ENCODE measurements around the gene IGF2.
"Not testable (repeated sequence)": the region's sequence is repeated elsewhere in the genome, so short reads cannot be mapped to it uniquely, and the experiment has no call there.

Gene IGF2

GRCh38 chr11:2136209-2136951, 2.8 kb downstream of the IGF2 start:
- DNase-seq, result no peak

GRCh38 chr11:2135648-2136201, 3.5 kb downstream of the IGF2 start:
- DNase-seq, result no peak

GRCh38 chr11:2135018-2135569, 4.1 kb downstream of the IGF2 start:
- DNase-seq, result no peak

GRCh38 chr11:2134022-2135010, 4.9 kb downstream of the IGF2 start:
- no peak for DNase-seq

GRCh38 chr11:2133241-2134021, 5.8 kb downstream of the IGF2 start:
- no peak for DNase-seq

GRCh38 chr11:2132874-2133240, 6.3 kb downstream of the IGF2 start:
- DNase-seq, result no peak

GRCh38 chr11:2132246-2132645, 6.9 kb downstream of the IGF2 start:
- no peak for DNase-seq

GRCh38 chr11:2131371-2132236, 7.6 kb downstream of the IGF2 start:
- DNase-seq, result no peak

GRCh38 chr11:2130881-2131352, 8.3 kb downstream of the IGF2 start:
- no peak for DNase-seq

- no peak for DNase-seq
These were observed 9.4 kb downstream of the IGF2 start for GRCh38 chr11:2129699-2130366.

- DNase-seq, result no peak
These were observed 9.9 kb downstream of the IGF2 start for GRCh38 chr11:2129308-2129698.

- no peak for DNase-seq
These were observed 10.5 kb downstream of the IGF2 start for GRCh38 chr11:2128511-2129307.

- no peak for DNase-seq
These were observed 11.1 kb downstream of the IGF2 start for GRCh38 chr11:2128130-2128510.

- no peak for DNase-seq
These were observed 11.6 kb downstream of the IGF2 start for GRCh38 chr11:2127482-2128129.

- no peak for DNase-seq
These were observed 12.6 kb downstream of the IGF2 start for GRCh38 chr11:2126520-2127085.

- DNase-seq, result not testable (repeated sequence)
These were observed 14.3 kb downstream of the IGF2 start for GRCh38 chr11:2124736-2125484.

GRCh38 chr11:2123628-2123960, 15.6 kb downstream of the IGF2 start:
- DNase-seq, result no peak

- DNase-seq, result no peak
These were observed 16.1 kb downstream of the IGF2 start for GRCh38 chr11:2122907-2123627.

Measured in SW 1271 (cell line).